Mammary epithelial cell (primary cell): ENCODE results near the gene SPTAN1.

Source experiments
- EZH2 ChIP-seq: IDR thresholded peaks from 2 replicates; pipeline ENCODE4 v1.6.1; 2012; ENCODE audit warnings: low read length, inconsistent platforms, borderline replicate concordance
- TF ChIP-seq, protein P1 (sequence below), 2 donors: IDR thresholded peaks in 1 of 2; conservative IDR thresholded peaks in 1 of 2; 2 replicates each; pipeline ENCODE4 v1.5.1; 2011 to 2012; ENCODE audit warnings: inconsistent platforms in 2 of 2, low read length in 2 of 2, mild to moderate bottlenecking in 2 of 2, control low read depth in 1 of 2, low read depth in 1 of 2; ENCODE audit not compliant: insufficient read depth in 1 of 2; ENCODE audit errors: extremely low read depth in 1 of 2

DNA sequence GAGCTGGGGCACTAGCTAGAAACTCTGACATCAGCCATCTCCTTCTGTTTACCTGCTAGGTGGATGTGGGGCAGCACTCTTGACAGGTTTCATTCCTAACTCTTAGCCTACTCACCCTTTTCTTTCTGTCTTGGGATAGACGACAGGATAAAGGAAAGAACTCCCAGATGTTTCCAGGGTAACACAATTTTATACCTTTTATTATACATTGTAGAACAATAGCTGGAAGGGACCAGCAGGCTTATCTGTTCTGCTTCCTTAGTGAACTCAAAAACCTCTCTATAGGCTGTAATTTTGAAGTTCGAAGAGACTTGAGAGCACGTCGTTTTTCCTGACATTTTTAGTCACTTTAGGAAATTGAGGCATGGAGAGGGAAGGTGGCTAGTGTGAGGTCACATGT, 13.2 kb downstream of the SPTAN1 start:
- TF ChIP-seq, protein P1, sequence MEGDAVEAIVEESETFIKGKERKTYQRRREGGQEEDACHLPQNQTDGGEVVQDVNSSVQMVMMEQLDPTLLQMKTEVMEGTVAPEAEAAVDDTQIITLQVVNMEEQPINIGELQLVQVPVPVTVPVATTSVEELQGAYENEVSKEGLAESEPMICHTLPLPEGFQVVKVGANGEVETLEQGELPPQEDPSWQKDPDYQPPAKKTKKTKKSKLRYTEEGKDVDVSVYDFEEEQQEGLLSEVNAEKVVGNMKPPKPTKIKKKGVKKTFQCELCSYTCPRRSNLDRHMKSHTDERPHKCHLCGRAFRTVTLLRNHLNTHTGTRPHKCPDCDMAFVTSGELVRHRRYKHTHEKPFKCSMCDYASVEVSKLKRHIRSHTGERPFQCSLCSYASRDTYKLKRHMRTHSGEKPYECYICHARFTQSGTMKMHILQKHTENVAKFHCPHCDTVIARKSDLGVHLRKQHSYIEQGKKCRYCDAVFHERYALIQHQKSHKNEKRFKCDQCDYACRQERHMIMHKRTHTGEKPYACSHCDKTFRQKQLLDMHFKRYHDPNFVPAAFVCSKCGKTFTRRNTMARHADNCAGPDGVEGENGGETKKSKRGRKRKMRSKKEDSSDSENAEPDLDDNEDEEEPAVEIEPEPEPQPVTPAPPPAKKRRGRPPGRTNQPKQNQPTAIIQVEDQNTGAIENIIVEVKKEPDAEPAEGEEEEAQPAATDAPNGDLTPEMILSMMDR (conservative IDR thresholded peaks at IDR 0.05 in 1 of 2, IDR thresholded peaks at IDR 0.05 in 1 of 2; ENCODE audit: extremely low read depth in 1 of 2, insufficient read depth in 1 of 2, low read depth in 1 of 2, low read length in 2 of 2): no peak
- no peak for TF ChIP-seq EZH2
